Keratinocyte (primary cell): ENCODE data around the gene OR14A16. TPM values are rescaled to one million over a fixed set of nuclear protein-coding genes. Genes with fewer than 3 reads are reported as not detected.

ENCODE experiments used
- DNase-seq: peaks from one replicate; pipeline ENCODE4 v3.0.0-alpha.2; 2011; ENCODE audit warnings: low read depth, missing footprints, low spot score
- FAIRE-seq: peaks from 2 replicates; lab custom pipeline; 2011; peaks lifted over from hg19 to GRCh38; lab: Jason Lieb, UNC
- H2AFZ ChIP-seq: 2 replicates; pipeline ENCODE4 v1.6.0; 2012; ENCODE audit warnings: low read length, control low read depth, inconsistent platforms; ENCODE audit not compliant: control insufficient read depth
- H3K27ac ChIP-seq: 2 replicates; pipeline ENCODE4 v1.5.1; 2011; ENCODE audit warnings: low read length; ENCODE audit not compliant: control insufficient read depth, insufficient read depth
- H3K27me3 ChIP-seq: 3 replicates; pipeline ENCODE4 v1.6.0; 2011; ENCODE audit warnings: low read length; ENCODE audit not compliant: control insufficient read depth, insufficient read depth; ENCODE audit errors: extremely low read depth
- H3K36me3 ChIP-seq, 2 experiments: 2 replicates in 1 of 2; 3 replicates in 1 of 2; pipeline ENCODE4 v1.5.1; 2011; ENCODE audit warnings: low read length in 2 of 2, mild to moderate bottlenecking in 1 of 2; ENCODE audit not compliant: control insufficient read depth in 2 of 2, insufficient read depth in 2 of 2; ENCODE audit errors: extremely low read depth in 1 of 2
- H3K4me1 ChIP-seq: 3 replicates; pipeline ENCODE4 v1.5.1; 2011; ENCODE audit warnings: low read length; ENCODE audit not compliant: control insufficient read depth, insufficient read depth; ENCODE audit errors: extremely low read depth
- H3K4me2 ChIP-seq: 3 replicates; pipeline ENCODE4 v1.6.0; 2011; ENCODE audit warnings: low read depth, low read length; ENCODE audit not compliant: control insufficient read depth, insufficient read depth; ENCODE audit errors: extremely low read depth
- H3K4me3 ChIP-seq, 3 experiments: fragments of 200-600 bp in 1 of 3; sonication (generic) in 1 of 3; 2 replicates in 2 of 3; 3 replicates in 1 of 3; pipeline ENCODE4 v1.5.1; 2011 to 2016; ENCODE audit warnings: low read length in 3 of 3, mild to moderate bottlenecking in 3 of 3, control low read depth in 2 of 3, inconsistent platforms in 1 of 3, low read depth in 1 of 3, mixed read lengths in 1 of 3, mixed run types in 1 of 3, moderate library complexity in 1 of 3; ENCODE audit not compliant: control insufficient read depth in 2 of 3, insufficient read depth in 2 of 3; ENCODE audit errors: extremely low read depth in 1 of 3
- H3K79me2 ChIP-seq: 2 replicates; pipeline ENCODE4 v1.6.0; 2012; ENCODE audit warnings: low read length; ENCODE audit not compliant: control insufficient read depth, insufficient read depth
- H3K9ac ChIP-seq: 3 replicates; pipeline ENCODE4 v1.6.0; 2011; ENCODE audit warnings: low read length; ENCODE audit not compliant: control insufficient read depth, insufficient read depth; ENCODE audit errors: extremely low read depth
- H3K9me1 ChIP-seq: 3 replicates; pipeline ENCODE4 v1.6.0; 2011; ENCODE audit warnings: low read length; ENCODE audit not compliant: control insufficient read depth, insufficient read depth; ENCODE audit errors: extremely low read depth
- H3K9me3 ChIP-seq: 2 replicates; pipeline ENCODE4 v1.5.1; 2012; ENCODE audit warnings: low read depth, low read length; ENCODE audit not compliant: control insufficient read depth
- H4K20me1 ChIP-seq: 3 replicates; pipeline ENCODE4 v1.6.0; 2011; ENCODE audit warnings: low read length; ENCODE audit not compliant: control insufficient read depth, insufficient read depth; ENCODE audit errors: extremely low read depth
- CTCF ChIP-seq, 3 experiments: IDR thresholded peaks in 1 of 3; conservative IDR thresholded peaks in 1 of 3; optimal IDR thresholded peaks in 1 of 3; 2 replicates in 2 of 3; 3 replicates in 1 of 3; pipeline versions ENCODE3 to v1.5.1; 2011; ENCODE audit warnings: low read length in 3 of 3, mild to moderate bottlenecking in 3 of 3, moderate library complexity in 2 of 3, control low read depth in 1 of 3, inconsistent platforms in 1 of 3; ENCODE audit not compliant: insufficient read depth in 2 of 3; ENCODE audit errors: extremely low read depth in 1 of 3
- EZH2 ChIP-seq: IDR thresholded peaks from one replicate; pipeline ENCODE4 v1.6.1; 2012; ENCODE audit warnings: inconsistent platforms, mild to moderate bottlenecking, low read length, moderate library complexity
- dilution Hi-C: fragments of 300-500 bp; cut with MboI; formaldehyde crosslinking; loops from one replicate; pipeline ENCODE4 v1.7.0; 2020; ENCODE audit warnings: low sequenced_read_pairs; ENCODE audit not compliant: extremely low pct_ligation_motif_present
- polyA plus RNA-seq, 5 experiments: library from polyadenylated mRNA; depleted of rRNA in 3 of 5; stranded (reverse) in 3 of 5; stranded (forward) in 1 of 5; unstranded in 1 of 5; fragments of >200 nt; gene quantifications; 1 replicate in 1 of 5; 2 replicates in 3 of 5; 3 replicates in 1 of 5; pipeline versions ENCODE4 v1.2.1 to v1.2.3, GENCODE V29; 2011 to 2012; ENCODE audit warnings: missing spikeins in 2 of 5, low read depth in 1 of 5, low replicate concordance in 1 of 5

Gene OR14A16
- polyA plus RNA-seq, 1 donor (not counting 4 experiments of a cell fraction or from before 2014, with no cell fraction given): not detected

DNA sequence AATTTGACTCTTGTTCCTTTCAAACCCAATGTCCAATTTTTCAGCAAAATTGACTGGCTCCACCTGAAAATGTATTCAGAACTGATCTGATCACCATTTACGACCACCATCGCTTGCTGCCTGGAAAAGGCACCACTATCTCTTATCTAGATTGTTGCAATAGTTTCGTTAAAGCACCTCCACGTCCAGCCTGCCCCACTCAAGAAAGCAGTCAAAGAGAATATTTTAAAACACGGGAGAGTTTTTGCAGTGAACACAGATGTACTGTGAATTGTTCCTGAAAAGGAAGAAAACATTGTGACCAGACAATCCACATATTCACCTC is 21.7 kb upstream of the OR14A16 start:
- no peak for DNase-seq
- Histone ChIP-seq H2AFZ (no peak overlapping the region), H3K4me2 (no peak overlapping the region), H3K27ac (no peak overlapping the region), H3K9ac (no peak overlapping the region), H3K9me3 (peaks cover 3% of the 10 kb centered on the region), H3K4me1 (no peaks in the 10 kb centered on the region), H3K27me3 (no peaks in the 10 kb centered on the region), H3K79me2 (no peaks in the 10 kb centered on the region), H3K9me1 (no peaks in the 10 kb centered on the region), H3K4me3 (no peak overlapping the region), H3K36me3 (no peaks in the 10 kb centered on the region), H4K20me1 (no peaks in the 10 kb centered on the region)
- no peak for TF ChIP-seq CTCF (optimal IDR thresholded peaks at IDR 0.05 in 1 of 3, IDR thresholded peaks at IDR 0.05 in 1 of 3, conservative IDR thresholded peaks at IDR 0.05 in 1 of 3; ENCODE audit: extremely low read depth in 1 of 3, insufficient read depth in 2 of 3, low read length in 3 of 3)
- no peak for TF ChIP-seq EZH2
- dilution Hi-C loops: no loop called here
- no peak for FAIRE-seq

DNA sequence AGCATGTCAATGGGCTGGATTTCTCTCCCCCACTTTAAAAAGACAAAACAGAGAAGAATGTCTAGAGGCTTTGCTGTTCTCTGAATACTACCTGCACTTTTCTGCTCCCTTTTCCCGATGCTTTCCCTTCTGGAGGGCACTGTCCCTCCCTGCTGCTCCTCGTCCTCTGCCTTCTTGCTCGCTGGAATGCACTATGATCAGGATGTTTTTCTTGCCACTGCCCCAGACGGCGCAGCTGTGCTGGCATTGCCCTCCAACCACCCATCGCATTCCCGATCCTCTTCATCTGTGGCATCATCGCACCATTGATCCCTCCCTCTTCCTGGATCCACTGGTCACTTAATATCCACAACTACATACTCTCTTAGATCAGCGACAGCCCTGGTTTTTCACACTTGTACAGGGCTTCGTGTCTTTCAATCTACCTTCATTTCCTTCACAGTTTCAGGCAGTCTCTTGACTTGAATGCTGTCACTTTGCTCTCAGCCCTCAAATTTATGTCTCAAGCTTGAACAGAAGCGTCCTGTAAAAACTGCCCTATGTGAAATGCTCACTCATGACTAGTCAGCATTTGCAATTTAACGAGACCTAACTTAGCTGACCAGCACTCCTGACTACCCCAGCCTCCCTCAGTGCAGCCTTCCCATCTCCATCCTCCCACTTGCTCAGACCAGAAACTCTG is 21.2 kb upstream of the OR14A16 start:
- no peaks in the 10 kb centered on the region for H3K36me3 ChIP-seq
- H3K9ac ChIP-seq: no peak overlapping the region
- no peaks in the 10 kb centered on the region for H3K27me3 ChIP-seq
- FAIRE-seq (no peak), DNase-seq (no peak)
- no peaks in the 10 kb centered on the region for H3K4me1 ChIP-seq
- H3K9me1 ChIP-seq: no peaks in the 10 kb centered on the region
- no peak overlapping the region for H2AFZ ChIP-seq
- H3K79me2 ChIP-seq: no peaks in the 10 kb centered on the region
- dilution Hi-C loops: no loop called here
- H3K4me2 ChIP-seq: no peak overlapping the region
- no peak overlapping the region for H3K27ac ChIP-seq
- TF ChIP-seq EZH2 (no peak), CTCF (optimal IDR thresholded peaks at IDR 0.05 in 1 of 3, IDR thresholded peaks at IDR 0.05 in 1 of 3, conservative IDR thresholded peaks at IDR 0.05 in 1 of 3; ENCODE audit: extremely low read depth in 1 of 3, insufficient read depth in 2 of 3, low read length in 3 of 3) (no peak)
- no peak overlapping the region for H3K4me3 ChIP-seq
- no peaks in the 10 kb centered on the region for H4K20me1 ChIP-seq
- peaks cover 3% of the 10 kb centered on the region for H3K9me3 ChIP-seq
